ENCODE results near the gene PREP.

GRCh38 chr6:105321728-105322127 lies 81.2 kb downstream of the PREP start:
- no peak for TF ChIP-seq CTCF (IDR thresholded peaks at IDR 0.05)
- no peak for TF ChIP-seq POLR2A (IDR thresholded peaks at IDR 0.05)
